Measurements from ENCODE around the gene ZNF540.
"Not testable (repeated sequence)": the region's sequence is repeated elsewhere in the genome, so short reads cannot be mapped to it uniquely, and the experiment has no call there.

The ZNF540 gene

GRCh38 chr19:37594304-37594981 lies at the start of gene ZNF540, which contains the start of gene ZNF571:
Gene ZNF540 (plus strand): TSS chr19:37594876. CDS start chr19:37598448, 3,572 bp downstream.
Gene ZNF571 (minus strand): TSS chr19:37594792. CDS start chr19:37586676, 8,116 bp downstream.
- DNase-seq (ENCODE audit: low read depth) = peak; percentile 85

GRCh38 chr19:37551129-37551993 lies 43.3 kb upstream of the ZNF540 start:
- no peak for DNase-seq (ENCODE audit: low read depth)

- no peak for DNase-seq (ENCODE audit: low read depth)
Measured at GRCh38 chr19:37563518-37563917, 31.2 kb upstream of the ZNF540 start.

GRCh38 chr19:37564624-37565369 lies 29.9 kb upstream of the ZNF540 start:
- no peak for DNase-seq (ENCODE audit: low read depth)

- DNase-seq (ENCODE audit: low read depth) = no peak
Measured at GRCh38 chr19:37565370-37565669, 29.4 kb upstream of the ZNF540 start.

- DNase-seq (ENCODE audit: low read depth) = no peak
Measured at GRCh38 chr19:37572203-37572602, 22.5 kb upstream of the ZNF540 start.

- no peak for DNase-seq (ENCODE audit: low read depth)
Measured at GRCh38 chr19:37583340-37583739, 11.3 kb upstream of the ZNF540 start.

- DNase-seq (ENCODE audit: low read depth) = no peak
Measured at GRCh38 chr19:37593996-37594303, 726 bp upstream of the ZNF540 start.

GRCh38 chr19:37594982-37595382 lies 306 bp downstream of the ZNF540 start:
- peak; percentile 36 for DNase-seq (ENCODE audit: low read depth)

- DNase-seq (ENCODE audit: low read depth) = no peak
Measured at GRCh38 chr19:37635076-37636056, 40.7 kb downstream of the ZNF540 start.

GRCh38 chr19:37654118-37654517 lies 59.4 kb downstream of the ZNF540 start:
- no peak for DNase-seq (ENCODE audit: low read depth)

GRCh38 chr19:37654629-37655300 lies 60.1 kb downstream of the ZNF540 start:
- DNase-seq (ENCODE audit: low read depth) = no peak

GRCh38 chr19:37655301-37655688 lies 60.6 kb downstream of the ZNF540 start, which contains the start of gene ZFP30:
Gene ZFP30 (minus strand): TSS chr19:37655465. CDS start chr19:37647822, 7,643 bp downstream.
- DNase-seq (ENCODE audit: low read depth) = peak; percentile 58

GRCh38 chr19:37655689-37656371 lies 61.2 kb downstream of the ZNF540 start:
- peak; percentile 66 for DNase-seq (ENCODE audit: low read depth)

GRCh38 chr19:37657157-37657556 lies 62.5 kb downstream of the ZNF540 start:
- DNase-seq (ENCODE audit: low read depth) = not testable (repeated sequence)
